ENCODE measurements around the gene CDH12.

Gene CDH12

GRCh38 chr5:22372376-22372775 is 480.8 kb downstream of the CDH12 start:
- DNase-seq (ENCODE audit: low read depth in 1 of 2, low spot score in 1 of 2) = no peak
- no peak for TF ChIP-seq REST (IDR thresholded peaks at IDR 0.05; ENCODE audit: insufficient replicate concordance, low read depth)
- TF ChIP-seq POLR2AphosphoS5 (IDR thresholded peaks at IDR 0.05; ENCODE audit: low read depth) = no peak
- no peak for TF ChIP-seq SPI1 (IDR thresholded peaks at IDR 0.05; ENCODE audit: borderline replicate concordance, low read depth)
- TF ChIP-seq, protein P1, sequence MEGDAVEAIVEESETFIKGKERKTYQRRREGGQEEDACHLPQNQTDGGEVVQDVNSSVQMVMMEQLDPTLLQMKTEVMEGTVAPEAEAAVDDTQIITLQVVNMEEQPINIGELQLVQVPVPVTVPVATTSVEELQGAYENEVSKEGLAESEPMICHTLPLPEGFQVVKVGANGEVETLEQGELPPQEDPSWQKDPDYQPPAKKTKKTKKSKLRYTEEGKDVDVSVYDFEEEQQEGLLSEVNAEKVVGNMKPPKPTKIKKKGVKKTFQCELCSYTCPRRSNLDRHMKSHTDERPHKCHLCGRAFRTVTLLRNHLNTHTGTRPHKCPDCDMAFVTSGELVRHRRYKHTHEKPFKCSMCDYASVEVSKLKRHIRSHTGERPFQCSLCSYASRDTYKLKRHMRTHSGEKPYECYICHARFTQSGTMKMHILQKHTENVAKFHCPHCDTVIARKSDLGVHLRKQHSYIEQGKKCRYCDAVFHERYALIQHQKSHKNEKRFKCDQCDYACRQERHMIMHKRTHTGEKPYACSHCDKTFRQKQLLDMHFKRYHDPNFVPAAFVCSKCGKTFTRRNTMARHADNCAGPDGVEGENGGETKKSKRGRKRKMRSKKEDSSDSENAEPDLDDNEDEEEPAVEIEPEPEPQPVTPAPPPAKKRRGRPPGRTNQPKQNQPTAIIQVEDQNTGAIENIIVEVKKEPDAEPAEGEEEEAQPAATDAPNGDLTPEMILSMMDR (IDR thresholded peaks at IDR 0.05; ENCODE audit: insufficient read depth, low read length) = no peak
- no peak for TF ChIP-seq GABPA (IDR thresholded peaks at IDR 0.05; ENCODE audit: low read depth)
- H3K27me3 ChIP-seq (ENCODE audit: insufficient read depth, poor library complexity, severe bottlenecking) = no peaks in the 10 kb centered on the region
- H3K27ac ChIP-seq (replicated peaks) = no peak overlapping the region
- no peak overlapping the region for H3K4me3 ChIP-seq (replicated peaks; ENCODE audit: insufficient read depth, low read length)

DNA sequence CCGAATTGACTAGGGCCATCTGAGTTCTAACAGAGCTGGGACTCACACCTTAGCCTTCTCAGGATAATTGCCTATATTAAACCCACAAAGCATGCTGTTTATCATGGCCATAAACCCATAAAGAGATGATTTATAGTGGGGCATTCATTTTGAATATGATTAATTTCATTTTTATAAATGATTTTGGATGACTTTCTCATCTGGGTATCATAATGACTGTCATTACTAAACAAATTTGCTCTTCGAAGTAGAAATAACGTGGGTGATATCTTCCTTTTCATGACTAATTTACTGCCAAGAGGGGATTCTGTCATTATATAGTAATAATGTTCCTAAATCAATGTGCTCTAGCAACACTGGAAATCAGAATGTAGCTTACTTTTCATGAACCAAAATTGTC is 498.2 kb downstream of the CDH12 start:
- H3K27ac ChIP-seq (replicated peaks) = no peak overlapping the region
- DNase-seq (ENCODE audit: low read depth in 1 of 2, low spot score in 1 of 2) = no peak
- TF ChIP-seq REST (IDR thresholded peaks at IDR 0.05; ENCODE audit: insufficient replicate concordance, low read depth) = no peak
- TF ChIP-seq GABPA (IDR thresholded peaks at IDR 0.05; ENCODE audit: low read depth) = no peak
- H3K4me3 ChIP-seq (replicated peaks; ENCODE audit: insufficient read depth, low read length) = no peak overlapping the region
- H3K27me3 ChIP-seq (ENCODE audit: insufficient read depth, poor library complexity, severe bottlenecking) = no peaks in the 10 kb centered on the region

DNA sequence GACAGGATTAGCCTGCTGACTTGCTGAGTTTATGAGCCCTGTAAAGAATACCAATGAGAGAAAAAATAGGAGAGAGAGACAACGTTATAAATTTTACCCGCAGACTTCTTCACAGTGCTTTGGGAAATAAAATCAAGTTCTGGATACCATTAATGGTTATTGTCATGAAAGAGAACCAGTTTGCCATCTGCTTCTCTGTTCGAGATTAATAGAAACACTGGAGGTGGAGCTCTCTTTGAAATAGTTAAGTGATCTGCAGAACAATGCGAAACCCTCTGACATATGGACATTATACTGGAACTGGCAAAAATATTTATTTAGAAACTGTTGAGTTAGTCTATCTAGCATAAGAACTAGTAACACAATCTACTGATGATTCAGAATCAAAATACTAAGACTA is 500.7 kb downstream of the CDH12 start:
- DNase-seq (ENCODE audit: low read depth in 1 of 2, low spot score in 1 of 2) = no peak
- TF ChIP-seq REST (IDR thresholded peaks at IDR 0.05; ENCODE audit: insufficient replicate concordance, low read depth) (no peak), POLR2AphosphoS5 (IDR thresholded peaks at IDR 0.05; ENCODE audit: low read depth) (no peak), GABPA (IDR thresholded peaks at IDR 0.05; ENCODE audit: low read depth) (no peak), SPI1 (IDR thresholded peaks at IDR 0.05; ENCODE audit: borderline replicate concordance, low read depth) (no peak)
- TF ChIP-seq, protein P1 (IDR thresholded peaks at IDR 0.05; ENCODE audit: insufficient read depth, low read length) = no peak
- Histone ChIP-seq H3K27me3 (ENCODE audit: insufficient read depth, poor library complexity, severe bottlenecking) (no peaks in the 10 kb centered on the region), H3K4me3 (replicated peaks; ENCODE audit: insufficient read depth, low read length) (no peak overlapping the region), H3K27ac (replicated peaks) (no peak overlapping the region)

DNA sequence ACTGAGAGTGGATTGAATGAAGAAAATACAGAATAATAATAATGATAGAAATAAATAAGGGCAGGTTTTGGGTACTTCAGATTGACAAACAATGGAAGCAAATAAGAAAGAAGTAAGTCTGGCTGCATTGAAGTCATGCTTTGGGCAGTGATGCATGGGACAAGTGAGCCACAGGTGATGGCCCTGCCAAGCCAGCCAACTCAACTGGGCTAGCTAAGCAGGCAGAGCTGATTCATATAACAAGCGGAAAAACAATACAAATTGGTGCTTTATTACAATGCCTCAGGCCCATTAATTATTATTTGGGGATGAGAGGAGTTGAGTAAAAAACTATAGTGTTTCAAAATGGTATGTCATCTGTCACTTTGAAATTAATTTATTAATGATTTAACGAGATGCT is 502.0 kb downstream of the CDH12 start:
- no peak for DNase-seq (ENCODE audit: low read depth in 1 of 2, low spot score in 1 of 2)
- TF ChIP-seq REST (IDR thresholded peaks at IDR 0.05; ENCODE audit: insufficient replicate concordance, low read depth) (no peak), POLR2AphosphoS5 (IDR thresholded peaks at IDR 0.05; ENCODE audit: low read depth) (no peak), GABPA (IDR thresholded peaks at IDR 0.05; ENCODE audit: low read depth) (no peak), SPI1 (IDR thresholded peaks at IDR 0.05; ENCODE audit: borderline replicate concordance, low read depth) (no peak)
- TF ChIP-seq, protein P1 (IDR thresholded peaks at IDR 0.05; ENCODE audit: insufficient read depth, low read length) = no peak
- no peaks in the 10 kb centered on the region for H3K27me3 ChIP-seq (ENCODE audit: insufficient read depth, poor library complexity, severe bottlenecking)
- no peak overlapping the region for H3K27ac ChIP-seq (replicated peaks)
- H3K4me3 ChIP-seq (replicated peaks; ENCODE audit: insufficient read depth, low read length) = no peak overlapping the region
